Endothelial cell of umbilical vein (primary cell): Measurements from ENCODE around the gene SLCO4C1. TPM values are rescaled to one million over a fixed set of nuclear protein-coding genes. Genes with fewer than 3 reads are reported as not detected.

ENCODE experiments used
- BruUV-seq: library from RNA; stranded (reverse); fragments of 400-500 nt; replicated peaks from 2 replicates; lab custom pipeline; 2021; lab: Mats Ljungman, UMichigan
- CTCF ChIA-PET: fragments of 300-600, 350-600 bp; sonication (Branson Sonifier 250); formaldehyde crosslinking; loops from one replicate; lab custom pipeline; 2021; ENCODE audit warnings: antibody characterized with exemption, inconsistent platforms; lab: Charles Lee
- POLR2A ChIA-PET: fragments of 300-600, 350-600 bp; sonication (Branson Sonifier 250); formaldehyde crosslinking; loops from one replicate; lab custom pipeline; 2021; ENCODE audit warnings: antibody characterized with exemption, inconsistent platforms; lab: Charles Lee
- DNase-seq: peaks from one replicate; pipeline ENCODE4 v3.0.0-alpha.2; 2011; ENCODE audit warnings: low read depth, low spot score
- FAIRE-seq: peaks from 2 replicates; lab custom pipeline; 2011; peaks lifted over from hg19 to GRCh38; lab: Jason Lieb, UNC
- H2AFZ ChIP-seq: 2 replicates; pipeline ENCODE4 v1.6.0; 2012; ENCODE audit warnings: low read depth, low read length, control low read depth, inconsistent platforms
- H3K27ac ChIP-seq: 2 replicates; pipeline ENCODE4 v1.5.1; 2011; ENCODE audit warnings: low read depth, mild to moderate bottlenecking, control low read depth, low read length, moderate library complexity; ENCODE audit not compliant: insufficient read depth
- H3K27me3 ChIP-seq, 2 experiments: 2 replicates each; pipeline versions ENCODE4 v1.6.0 to v1.6.1; 2011; ENCODE audit warnings: low read length in 2 of 2, mixed read lengths in 1 of 2; ENCODE audit not compliant: control insufficient read depth in 2 of 2, insufficient read depth in 2 of 2
- H3K36me3 ChIP-seq, 2 experiments: 2 replicates in 1 of 2; 3 replicates in 1 of 2; pipeline ENCODE4 v1.5.1; 2011; ENCODE audit warnings: low read length in 2 of 2, mild to moderate bottlenecking in 1 of 2, moderate library complexity in 1 of 2; ENCODE audit not compliant: control insufficient read depth in 2 of 2, insufficient read depth in 2 of 2; ENCODE audit errors: extremely low read depth in 1 of 2
- H3K4me1 ChIP-seq: 3 replicates; pipeline ENCODE4 v1.5.1; 2011; ENCODE audit warnings: mild to moderate bottlenecking, low read length; ENCODE audit not compliant: control insufficient read depth, insufficient read depth; ENCODE audit errors: extremely low read depth
- H3K4me2 ChIP-seq: 2 replicates; pipeline ENCODE4 v1.6.1; 2011; ENCODE audit warnings: low read length, control low read depth, mixed read lengths; ENCODE audit not compliant: insufficient read depth
- H3K4me3 ChIP-seq, 3 experiments: fragments of 200-600 bp in 1 of 3; sonication (generic), shearing (Covaris generic) in 1 of 3; replicated peaks in 1 of 3; 2 replicates each; pipeline ENCODE4 v1.5.1; 2011 to 2016; ENCODE audit warnings: control low read depth in 3 of 3, low read length in 3 of 3, mild to moderate bottlenecking in 2 of 3, inconsistent platforms in 1 of 3, low read depth in 1 of 3, moderate library complexity in 1 of 3; ENCODE audit not compliant: insufficient read depth in 1 of 3
- H3K79me2 ChIP-seq: 2 replicates; pipeline ENCODE4 v1.6.0; 2012; ENCODE audit warnings: low read length, inconsistent platforms; ENCODE audit not compliant: control insufficient read depth, insufficient read depth
- H3K9ac ChIP-seq: replicated peaks from 2 replicates; pipeline ENCODE3; 2011; ENCODE audit warnings: low read length, control low read depth; ENCODE audit not compliant: insufficient read depth; ENCODE audit errors: extremely low read depth
- H3K9me1 ChIP-seq: replicated peaks from 3 replicates; pipeline ENCODE4 v1.6.0; 2011; ENCODE audit warnings: mild to moderate bottlenecking, low read length; ENCODE audit not compliant: control insufficient read depth, insufficient read depth; ENCODE audit errors: extremely low read depth
- H3K9me3 ChIP-seq: replicated peaks from 2 replicates; pipeline ENCODE4 v1.5.1; 2012; ENCODE audit warnings: low read length, inconsistent platforms; ENCODE audit not compliant: control insufficient read depth, insufficient read depth
- H4K20me1 ChIP-seq: replicated peaks from 2 replicates; pipeline ENCODE3; 2011; ENCODE audit warnings: mild to moderate bottlenecking, low read length; ENCODE audit not compliant: control insufficient read depth, insufficient read depth; ENCODE audit errors: extremely low read depth
- EZH2 ChIP-seq: IDR thresholded peaks from 2 replicates; pipeline ENCODE4 v1.6.1; 2012; ENCODE audit warnings: borderline replicate concordance, low read depth, mild to moderate bottlenecking, moderate library complexity, low read length, inconsistent platforms; ENCODE audit not compliant: severe bottlenecking
- JUN ChIP-seq: IDR thresholded peaks from 2 replicates; pipeline ENCODE4 v1.6.1; 2011; ENCODE audit warnings: borderline replicate concordance, low read depth; ENCODE audit not compliant: insufficient read length, insufficient read depth
- MYC ChIP-seq: IDR thresholded peaks from one replicate; pipeline ENCODE4 v1.6.1; 2011; ENCODE audit warnings: mild to moderate bottlenecking, low read depth, low read length
- POLR2A ChIP-seq: IDR thresholded peaks from 2 replicates; pipeline ENCODE4 v1.6.1; 2012; ENCODE audit warnings: low read depth, mild to moderate bottlenecking, control low read depth, low read length
- dilution Hi-C: fragments of 300-500 bp; cut with MboI; formaldehyde crosslinking; loops from one replicate; pipeline ENCODE4 v1.15.0; 2019; ENCODE audit warnings: low sequenced_read_pairs; ENCODE audit not compliant: extremely low pct_ligation_motif_present
- intact Hi-C: fragments of 100-400 bp; cut with micrococcal nuclease; formaldehyde crosslinking; loops from one replicate; pipeline ENCODE4 v1.10.0; 2022
- polyA plus RNA-seq, 4 experiments: library from polyadenylated mRNA; depleted of rRNA in 3 of 4; stranded (reverse) in 3 of 4; unstranded in 1 of 4; fragments of >200 nt; gene quantifications; 2 replicates each; pipeline versions ENCODE4 v1.2.1 to v1.2.3, GENCODE V29; 2011 to 2012; ENCODE audit warnings: missing spikeins in 1 of 4
- total RNA-seq: library from RNA; stranded (reverse); gene quantifications from 2 replicates; pipeline ENCODE4 v1.2.3, GENCODE V29; 2021
- TF ChIP-seq, protein P1 (sequence below): IDR thresholded peaks from 2 replicates; pipeline ENCODE4 v1.6.1; 2011; ENCODE audit not compliant: insufficient read depth, insufficient read length

The SLCO4C1 gene
- total and polyA plus RNA-seq, 2 donors (not counting 3 experiments of a cell fraction or from before 2014, with no cell fraction given): 0.03 TPM; not detected in 1

DNA sequence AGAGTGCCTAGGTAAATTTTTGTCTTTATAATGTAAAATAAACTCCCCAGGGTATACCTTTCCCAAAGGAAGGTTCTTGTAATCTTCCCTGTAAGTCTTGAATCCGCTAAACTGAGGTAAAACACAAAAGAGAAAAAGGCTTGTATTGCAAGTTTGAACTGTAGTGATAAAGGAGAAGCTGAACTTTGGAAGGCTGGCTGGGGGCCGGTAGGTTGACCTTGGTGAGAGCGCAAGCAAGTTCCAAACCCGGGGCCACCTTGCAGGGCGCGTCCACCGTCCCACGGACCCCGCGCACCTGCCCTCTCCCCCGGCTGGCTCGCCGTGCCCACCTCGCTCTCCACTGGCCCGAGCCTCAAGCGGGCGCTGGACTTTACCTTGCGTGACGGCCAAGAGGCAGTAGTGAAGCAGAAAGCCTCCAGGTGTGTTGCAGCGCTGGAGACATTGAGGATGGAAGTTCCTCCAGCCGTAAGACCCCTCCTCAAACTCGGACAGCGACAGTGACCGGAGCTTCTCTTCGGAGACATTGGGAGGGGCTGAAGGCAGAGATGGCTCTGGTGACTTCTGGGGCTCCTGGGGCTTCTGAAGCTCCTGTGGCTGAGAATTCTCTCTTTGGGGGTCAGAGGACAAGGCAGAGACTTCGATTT is 428 bp downstream of the SLCO4C1 start:
- Histone ChIP-seq H3K36me3 (no peaks in the 10 kb centered on the region), H3K27ac (no peak overlapping the region), H3K27me3 (peaks cover 0 to 2% of the 10 kb centered on the region in 2 experiments), H3K9me1 (no peaks in the 10 kb centered on the region), H3K4me3 (peak overlapping the region in 2 of 3 experiments; percentile 18 to 22), H3K4me2 (peak overlapping the region; percentile 76), H3K9ac (no peak overlapping the region), H4K20me1 (no peaks in the 10 kb centered on the region), H3K4me1 (peaks cover 8% of the 10 kb centered on the region), H3K9me3 (no peaks in the 10 kb centered on the region), H3K79me2 (no peaks in the 10 kb centered on the region), H2AFZ (peak overlapping the region; percentile 92)
- dilution Hi-C loops: no loop called here
- DNase-seq: no peak
- FAIRE-seq: no peak
- intact Hi-C loops: no loop called here
- TF ChIP-seq JUN: no peak
- TF ChIP-seq POLR2A: no peak
- TF ChIP-seq EZH2: no peak
- POLR2A ChIA-PET: no interaction called here
- no TSS peak for BruUV-seq
- CTCF ChIA-PET: no interaction called here

DNA sequence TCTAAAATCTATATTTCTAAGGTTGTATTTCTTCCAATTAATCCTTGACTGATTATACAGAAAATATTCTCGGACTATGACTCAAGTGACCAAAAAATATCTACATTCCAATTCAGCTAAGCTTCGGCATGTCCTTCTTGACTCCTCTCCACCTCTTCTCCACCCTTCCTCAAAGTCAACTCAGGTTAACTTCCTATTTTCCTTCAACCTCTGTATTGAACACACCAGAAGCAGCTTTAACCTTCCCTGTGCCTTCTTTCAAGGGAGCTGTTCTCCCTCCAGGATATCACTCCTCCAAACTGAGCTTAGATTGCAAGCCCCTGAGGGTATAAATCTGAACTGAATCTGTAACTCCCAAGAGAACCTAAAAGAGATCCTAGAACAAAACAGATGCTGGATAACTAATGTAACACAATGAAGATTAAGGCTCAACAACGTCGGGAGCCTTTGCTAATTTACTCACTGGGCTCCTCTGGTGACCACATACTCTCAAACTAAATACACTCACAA is 1.1 kb downstream of the SLCO4C1 start:
- DNase-seq: no peak
- H3K36me3 ChIP-seq: no peaks in the 10 kb centered on the region
- ChIA-PET CTCF (no interaction called here), POLR2A (no interaction called here)
- FAIRE-seq: no peak
- H3K9ac ChIP-seq: no peak overlapping the region
- H3K27ac ChIP-seq: no peak overlapping the region
- H3K4me2 ChIP-seq: no peak overlapping the region
- H2AFZ ChIP-seq: no peak overlapping the region
- H3K4me3 ChIP-seq: no peak overlapping the region
- H3K9me3 ChIP-seq: no peaks in the 10 kb centered on the region
- no peaks in the 10 kb centered on the region for H3K9me1 ChIP-seq
- no TSS peak for BruUV-seq
- no peaks in the 10 kb centered on the region for H4K20me1 ChIP-seq
- TF ChIP-seq, protein P1, sequence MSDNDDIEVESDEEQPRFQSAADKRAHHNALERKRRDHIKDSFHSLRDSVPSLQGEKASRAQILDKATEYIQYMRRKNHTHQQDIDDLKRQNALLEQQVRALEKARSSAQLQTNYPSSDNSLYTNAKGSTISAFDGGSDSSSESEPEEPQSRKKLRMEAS: no peak
- TF ChIP-seq MYC (no peak), JUN (no peak)
- peaks cover 0 to 2% of the 10 kb centered on the region in 2 experiments for H3K27me3 ChIP-seq
- intact Hi-C loops (no loop called here), dilution Hi-C loops (no loop called here)
- no peaks in the 10 kb centered on the region for H3K79me2 ChIP-seq
- peaks cover 8% of the 10 kb centered on the region for H3K4me1 ChIP-seq
